ENCODE data around the gene SPECC1L.

Gene SPECC1L

GRCh38 chr22:24326266-24326665 lies 55.6 kb downstream of the SPECC1L start:
- no peak for DNase-seq

- DNase-seq = no peak
Measured at GRCh38 chr22:24327832-24328231, 57.2 kb downstream of the SPECC1L start.

GRCh38 chr22:24329453-24329852 lies 58.8 kb downstream of the SPECC1L start:
- DNase-seq = no peak

GRCh38 chr22:24330636-24331035 lies 60.0 kb downstream of the SPECC1L start:
- no peak for DNase-seq

GRCh38 chr22:24331468-24332440 lies 61.1 kb downstream of the SPECC1L start:
- no peak for DNase-seq

- no peak for DNase-seq
Measured at GRCh38 chr22:24333301-24333700, 62.7 kb downstream of the SPECC1L start.

GRCh38 chr22:24335496-24335895 lies 64.9 kb downstream of the SPECC1L start:
- DNase-seq = no peak

- DNase-seq = no peak
Measured at GRCh38 chr22:24337894-24338645, 67.4 kb downstream of the SPECC1L start.

- no peak for DNase-seq
Measured at GRCh38 chr22:24338726-24339451, 68.3 kb downstream of the SPECC1L start.

GRCh38 chr22:24339452-24339747 lies 68.8 kb downstream of the SPECC1L start:
- DNase-seq = no peak

- DNase-seq = no peak
Measured at GRCh38 chr22:24341627-24342026, 71.0 kb downstream of the SPECC1L start.

GRCh38 chr22:24350627-24351026 lies 80.0 kb downstream of the SPECC1L start:
- no peak for DNase-seq

- no peak for DNase-seq
Measured at GRCh38 chr22:24353121-24353520, 82.5 kb downstream of the SPECC1L start.

- DNase-seq = no peak
Measured at GRCh38 chr22:24355574-24355973, 84.9 kb downstream of the SPECC1L start.

GRCh38 chr22:24357547-24357946 lies 86.9 kb downstream of the SPECC1L start:
- DNase-seq = no peak

- DNase-seq = no peak
Measured at GRCh38 chr22:24358105-24358836, 87.6 kb downstream of the SPECC1L start.

- no peak for DNase-seq
Measured at GRCh38 chr22:24359452-24360120, 89.0 kb downstream of the SPECC1L start.

- DNase-seq = no peak
Measured at GRCh38 chr22:24361976-24362646, 91.5 kb downstream of the SPECC1L start.

GRCh38 chr22:24363243-24363642 lies 92.6 kb downstream of the SPECC1L start:
- DNase-seq = no peak

- no peak for DNase-seq
Measured at GRCh38 chr22:24366701-24367100, 96.1 kb downstream of the SPECC1L start.

GRCh38 chr22:24367841-24368240 lies 97.2 kb downstream of the SPECC1L start:
- no peak for DNase-seq

GRCh38 chr22:24370401-24370800 lies 99.8 kb downstream of the SPECC1L start:
- DNase-seq = no peak

Data from NCI-H1048 (cell line).